Erythroblast (primary cell): ENCODE measurements around the gene SSBP3.

Experiments
- GATA1 ChIP-seq: IDR thresholded peaks from 2 replicates; pipeline ENCODE4 v1.6.1; 2011; ENCODE audit warnings: low read depth, mild to moderate bottlenecking, control low read depth, low read length, moderate library complexity
- POLR2A ChIP-seq: IDR thresholded peaks from 2 replicates; pipeline ENCODE4 v1.6.1; 2011; ENCODE audit warnings: mild to moderate bottlenecking, low read length

- no peak for TF ChIP-seq POLR2A
- no peak for TF ChIP-seq GATA1
These were observed 118.4 kb downstream of the SSBP3 start for GRCh38 chr1:54287801-54288211.
